AG04450 (cell line): ENCODE data around the gene EID3. TPM values are rescaled to one million over a fixed set of nuclear protein-coding genes. Genes with fewer than 3 reads are reported as not detected.
"Not testable (repeated sequence)": the region's sequence is repeated elsewhere in the genome, so short reads cannot be mapped to it uniquely, and the experiment has no call there.

ENCODE experiments used
- CTCF ChIA-PET: fragments of 300-600, 350-600 bp; formaldehyde crosslinking; extraction: SDS; loops from one replicate; lab custom pipeline; 2022; ENCODE audit warnings: antibody characterized with exemption, inconsistent platforms; lab: Charles Lee
- POLR2A ChIA-PET: fragments of 350-600 bp; formaldehyde crosslinking; extraction: SDS; loops from one replicate; lab custom pipeline; 2021; ENCODE audit warnings: antibody characterized with exemption, inconsistent platforms; lab: Yijun Ruan, JAX
- DNase-seq: peaks from one replicate; pipeline ENCODE4 v3.0.0-alpha.2; 2011; ENCODE audit warnings: low read depth, low spot score
- H3K27ac ChIP-seq: one replicate; pipeline ENCODE4 v1.5.1; 2012; ENCODE audit warnings: low read depth, low read length, control low read depth
- H3K27me3 ChIP-seq: one replicate; pipeline ENCODE4 v1.6.0; 2012; ENCODE audit warnings: low read length; ENCODE audit not compliant: control insufficient read depth, insufficient read depth
- H3K4me3 ChIP-seq: 2 replicates; pipeline ENCODE4 v1.5.1; 2011; ENCODE audit warnings: mild to moderate bottlenecking, low read depth, low read length, control low read depth
- H3K9me3 ChIP-seq: 2 replicates; pipeline ENCODE4 v1.5.1; 2012; ENCODE audit warnings: low read length; ENCODE audit not compliant: control insufficient read depth, insufficient read depth
- CTCF ChIP-seq: IDR thresholded peaks from 2 replicates; pipeline ENCODE4 v1.5.1; 2011; ENCODE audit warnings: low read depth, low read length, control low read depth, inconsistent platforms
- polyA plus RNA-seq: library from polyadenylated mRNA; depleted of rRNA; stranded (reverse); fragments of >200 nt; gene quantifications from 2 replicates; pipeline ENCODE4 v1.2.3, GENCODE V29; 2011

Gene EID3
- polyA plus RNA-seq, 1 experiment, result 2.5 TPM

- no peaks in the 10 kb centered on the region for H3K9me3 ChIP-seq
- POLR2A ChIA-PET, result no interaction called here
- DNase-seq, result no peak
- H3K27me3 ChIP-seq, result no peaks in the 10 kb centered on the region
- peak overlapping the region; percentile 11 for H3K27ac ChIP-seq
- no peak for TF ChIP-seq CTCF
- no peak overlapping the region for H3K4me3 ChIP-seq
- CTCF ChIA-PET, result no interaction called here
Measured at GRCh38 chr12:104323899-104324298, 20.4 kb downstream of the EID3 start.

GRCh38 chr12:104328278-104328677, 24.7 kb downstream of the EID3 start:
- ChIA-PET POLR2A (interaction anchor here (0.7 kb wide), 2 partner anchors 15 to 54 kb away, joined by 3 to 7 read pairs; no protein-coding TSS in a partner anchor), CTCF (interaction anchor here (0.6 to 1.8 kb wide), 2 partner anchors 101 to 548 kb away, joined by 3 to 4 read pairs; no protein-coding TSS in a partner anchor)
- H3K4me3 ChIP-seq, DNase-seq, H3K27me3 ChIP-seq, H3K9me3 ChIP-seq, H3K27ac ChIP-seq: not testable (repeated sequence)

GRCh38 chr12:104328790-104329189, 25.3 kb downstream of the EID3 start:
- ChIA-PET POLR2A (interaction anchor here (0.7 kb wide), 2 partner anchors 14 to 55 kb away, joined by 3 to 7 read pairs; no protein-coding TSS in a partner anchor), CTCF (no interaction called here)

GRCh38 chr12:104329707-104330532, 26.4 kb downstream of the EID3 start:
- ChIA-PET CTCF (no interaction called here), POLR2A (no interaction called here)
- no peak for TF ChIP-seq CTCF

More at GRCh38 chr12:104328790-104329189, 25.3 kb downstream of the EID3 start:
- no peak overlapping the region for H3K4me3 ChIP-seq
- DNase-seq, result no peak
- no peaks in the 10 kb centered on the region for H3K9me3 ChIP-seq
- no peak for TF ChIP-seq CTCF
- no peaks in the 10 kb centered on the region for H3K27me3 ChIP-seq
- no peak overlapping the region for H3K27ac ChIP-seq

GRCh38 chr12:104331376-104331775, 27.8 kb downstream of the EID3 start:
- DNase-seq, result no peak
- TF ChIP-seq CTCF, result no peak
- no peak overlapping the region for H3K27ac ChIP-seq
- H3K9me3 ChIP-seq, result no peaks in the 10 kb centered on the region
- no peak overlapping the region for H3K4me3 ChIP-seq
- ChIA-PET CTCF (no interaction called here), POLR2A (no interaction called here)
- H3K27me3 ChIP-seq, result no peaks in the 10 kb centered on the region

More at GRCh38 chr12:104329707-104330532, 26.4 kb downstream of the EID3 start:
- H3K27me3 ChIP-seq, result no peaks in the 10 kb centered on the region
- H3K9me3 ChIP-seq, result no peaks in the 10 kb centered on the region
- no peak for DNase-seq
- H3K4me3 ChIP-seq, result no peak overlapping the region
- H3K27ac ChIP-seq, result no peak overlapping the region

GRCh38 chr12:104332273-104332672, 28.7 kb downstream of the EID3 start:
- H3K27ac ChIP-seq, DNase-seq, H3K27me3 ChIP-seq, POLR2A ChIA-PET, H3K4me3 ChIP-seq, CTCF ChIA-PET, H3K9me3 ChIP-seq: not testable (repeated sequence)
